ENCODE data around the gene GHSR.

GHSR gene

DNA sequence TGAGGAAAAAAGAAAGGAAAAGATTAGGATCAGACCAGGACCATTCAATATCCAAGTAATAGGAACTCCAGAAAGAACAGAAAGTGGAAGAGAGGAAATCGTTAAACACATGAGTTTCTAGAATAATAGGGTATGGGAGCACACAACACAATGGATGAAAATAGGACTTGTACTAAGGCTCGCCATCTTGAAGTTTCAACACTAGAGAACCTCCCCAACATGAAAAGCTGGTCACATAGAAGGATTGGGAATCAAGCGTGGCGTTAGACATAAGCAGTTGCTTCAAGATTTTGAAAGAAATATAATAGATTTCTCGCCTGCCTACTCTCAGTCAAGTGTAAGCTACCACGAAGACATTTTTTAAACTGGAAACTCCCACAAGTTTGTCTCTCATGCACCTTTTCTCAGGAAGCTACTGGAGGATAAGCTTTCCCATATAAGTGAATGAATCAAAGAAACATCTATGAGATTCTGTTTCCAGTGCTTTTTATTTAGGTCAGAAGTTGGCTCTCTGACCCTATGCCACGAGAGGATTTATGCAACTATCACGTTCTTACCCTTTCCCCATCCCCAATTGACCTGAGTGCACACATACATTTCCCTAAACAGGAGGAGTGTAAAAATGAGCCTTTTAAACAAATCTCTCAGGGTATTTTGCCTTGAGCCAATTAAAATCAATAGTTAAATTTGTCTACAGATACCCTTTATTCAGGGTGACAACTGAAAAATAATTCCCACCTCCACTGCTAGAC, 45.2 kb downstream of the GHSR start:
- Mint-ChIP-seq H3K27me3 (peaks cover 9% of the 10 kb centered on the region), H3K36me3 (peaks cover 14% of the 10 kb centered on the region), H3K4me1 (no peaks in the 10 kb centered on the region), H3K4me3 (no peak overlapping the region), H3K9me3 (no peaks in the 10 kb centered on the region), H3K27ac (no peak overlapping the region)
- no peak for ATAC-seq

DNA sequence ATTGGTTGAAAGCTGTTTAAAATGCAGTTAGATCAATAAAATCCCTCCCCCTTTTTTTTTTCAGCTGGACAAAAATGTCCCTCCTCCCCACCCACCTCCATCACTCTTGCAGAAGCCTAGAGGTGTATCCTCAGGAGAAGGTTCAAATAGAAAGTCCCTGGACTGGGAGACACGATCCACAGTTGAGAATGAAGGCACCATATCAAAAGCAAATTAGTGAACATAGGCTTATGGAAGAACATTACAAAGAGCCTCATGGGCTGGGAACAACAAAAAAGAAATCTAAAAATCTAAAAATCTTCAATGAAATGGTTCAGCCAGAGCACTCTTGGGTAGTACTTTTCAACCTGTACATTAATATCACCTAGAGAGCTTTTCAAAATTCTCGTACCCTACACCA, 46.2 kb downstream of the GHSR start:
- H3K4me3 Mint-ChIP-seq, result no peak overlapping the region
- ATAC-seq, result no peak
- H3K36me3 Mint-ChIP-seq, result peaks cover 14% of the 10 kb centered on the region
- no peak overlapping the region for H3K27ac Mint-ChIP-seq
- H3K27me3 Mint-ChIP-seq, result peaks cover 9% of the 10 kb centered on the region
- H3K4me1 Mint-ChIP-seq, result no peaks in the 10 kb centered on the region
- no peaks in the 10 kb centered on the region for H3K9me3 Mint-ChIP-seq

- H3K4me3 Mint-ChIP-seq, result no peak overlapping the region
- no peak overlapping the region for H3K27ac Mint-ChIP-seq
- peaks cover 9% of the 10 kb centered on the region for H3K27me3 Mint-ChIP-seq
- H3K36me3 Mint-ChIP-seq, result peaks cover 16% of the 10 kb centered on the region
- no peak for ATAC-seq
- H3K4me1 Mint-ChIP-seq, result no peaks in the 10 kb centered on the region
- no peaks in the 10 kb centered on the region for H3K9me3 Mint-ChIP-seq
Observed at GRCh38 chr3:172398484-172398883, 49.8 kb downstream of the GHSR start.

- Mint-ChIP-seq H3K27me3 (peaks cover 6% of the 10 kb centered on the region), H3K36me3 (peaks cover 20% of the 10 kb centered on the region), H3K4me3 (no peak overlapping the region), H3K27ac (no peak overlapping the region), H3K4me1 (no peaks in the 10 kb centered on the region), H3K9me3 (no peaks in the 10 kb centered on the region)
- no peak for ATAC-seq
Observed at GRCh38 chr3:172397716-172398405, 50.4 kb downstream of the GHSR start.

GRCh38 chr3:172396400-172396799, 51.9 kb downstream of the GHSR start:
- no peak overlapping the region for H3K4me3 Mint-ChIP-seq
- H3K27ac Mint-ChIP-seq, result no peak overlapping the region
- no peaks in the 10 kb centered on the region for H3K27me3 Mint-ChIP-seq
- ATAC-seq, result no peak
- H3K9me3 Mint-ChIP-seq, result no peaks in the 10 kb centered on the region
- H3K36me3 Mint-ChIP-seq, result peaks cover 13% of the 10 kb centered on the region
- no peaks in the 10 kb centered on the region for H3K4me1 Mint-ChIP-seq

DNA sequence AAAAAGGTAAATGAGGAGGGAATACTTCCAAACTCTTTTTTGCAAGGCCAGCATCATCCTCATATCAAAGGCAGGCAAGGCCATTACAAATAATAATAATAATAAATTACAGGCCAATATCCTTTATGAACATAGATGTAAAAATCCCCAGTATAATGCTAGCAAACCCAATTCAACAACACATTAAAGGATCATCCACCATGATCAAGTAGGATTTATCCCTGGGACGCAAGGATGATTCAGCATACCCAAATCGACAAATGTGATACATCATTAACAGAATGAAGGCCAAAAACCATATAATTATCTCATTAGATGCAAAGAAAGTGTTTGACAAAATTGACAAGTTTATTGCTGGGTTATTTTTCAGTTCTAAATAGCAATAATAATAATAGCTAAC, 53.6 kb downstream of the GHSR start:
- Mint-ChIP-seq H3K36me3 (peaks cover 7% of the 10 kb centered on the region), H3K9me3 (no peaks in the 10 kb centered on the region), H3K4me3 (no peak overlapping the region), H3K27ac (no peak overlapping the region), H3K4me1 (no peaks in the 10 kb centered on the region), H3K27me3 (no peaks in the 10 kb centered on the region)
- no peak for ATAC-seq

All from stimulated activated memory B cell treated with anti-CD40 and anti-IgM and Interleukin-4, amounts not matched to agents 10 μg/mL and 1 μg/mL and 100 μg/mL, for 72 hours (primary cell).